ENCODE measurements around the gene SLC27A2.

SLC27A2 gene

GRCh38 chr15:50248994-50249582 lies 67.1 kb downstream of the SLC27A2 start:
- no peak for TF ChIP-seq CTCF (IDR thresholded peaks at IDR 0.05)
- TF ChIP-seq ZFX (IDR thresholded peaks at IDR 0.05; ENCODE audit: borderline replicate concordance), result no peak
- H3K27ac ChIP-seq, result no peak overlapping the region

GRCh38 chr15:50249704-50250103 lies 67.7 kb downstream of the SLC27A2 start:
- TF ChIP-seq CTCF (IDR thresholded peaks at IDR 0.05) (no peak), ZFX (IDR thresholded peaks at IDR 0.05; ENCODE audit: borderline replicate concordance) (no peak)
- H3K27ac ChIP-seq, result no peak overlapping the region

GRCh38 chr15:50250760-50251394 lies 68.9 kb downstream of the SLC27A2 start:
- H3K27ac ChIP-seq, result no peak overlapping the region
- TF ChIP-seq CTCF (IDR thresholded peaks at IDR 0.05), result no peak
- TF ChIP-seq ZFX (IDR thresholded peaks at IDR 0.05; ENCODE audit: borderline replicate concordance), result no peak

GRCh38 chr15:50251638-50252182 lies 69.7 kb downstream of the SLC27A2 start:
- no peak for TF ChIP-seq CTCF (IDR thresholded peaks at IDR 0.05)
- no peak for TF ChIP-seq ZFX (IDR thresholded peaks at IDR 0.05; ENCODE audit: borderline replicate concordance)

GRCh38 chr15:50252556-50252955 lies 70.6 kb downstream of the SLC27A2 start:
- no peak overlapping the region for H3K27ac ChIP-seq
- TF ChIP-seq ZFX (IDR thresholded peaks at IDR 0.05; ENCODE audit: borderline replicate concordance) (no peak), CTCF (IDR thresholded peaks at IDR 0.05) (no peak)

More at GRCh38 chr15:50251638-50252182, 69.7 kb downstream of the SLC27A2 start:
- no peak overlapping the region for H3K27ac ChIP-seq

- TF ChIP-seq ZFX (IDR thresholded peaks at IDR 0.05; ENCODE audit: borderline replicate concordance) (no peak), CTCF (IDR thresholded peaks at IDR 0.05) (no peak)
- H3K27ac ChIP-seq, result no peak overlapping the region
These were observed 74.4 kb downstream of the SLC27A2 start for GRCh38 chr15:50256188-50257041.

Data from 22Rv1 (cell line).